HepG2 (cell line): ENCODE measurements around the gene CAPZA1. TPM values are rescaled to one million over a fixed set of nuclear protein-coding genes. Genes with fewer than 3 reads are reported as not detected.
A peak's percentile ranks its signal among the peaks of the same experiment; 100 is the strongest.

ENCODE experiments used
- ESRRA ChIP-seq: sonication (generic); formaldehyde crosslinking; IDR thresholded peaks from 2 replicates; pipeline ENCODE4 v1.5.1; 2020; ENCODE audit warnings: mild to moderate bottlenecking, low read depth, missing genetic modification reagents
- FOSL2 ChIP-seq: sonication (generic); formaldehyde crosslinking; IDR thresholded peaks from 2 replicates; pipeline ENCODE4 v1.4.0; 2020; ENCODE audit warnings: missing genetic modification reagents
- GLI4 ChIP-seq: sonication (generic); formaldehyde crosslinking; IDR thresholded peaks from 2 replicates; pipeline ENCODE4 v1.5.1; 2020; ENCODE audit warnings: missing genetic modification reagents, mild to moderate bottlenecking, moderate library complexity, borderline replicate concordance
- HMGXB4 ChIP-seq, 2 experiments: sonication (generic) in 1 of 2; formaldehyde crosslinking in 1 of 2; IDR thresholded peaks; 2 replicates each; pipeline versions ENCODE4 v1.4.0 to v1.6.1; 2018 to 2020; ENCODE audit warnings: missing genetic modification reagents in 2 of 2, borderline replicate concordance in 1 of 2, low read depth in 1 of 2, mild to moderate bottlenecking in 1 of 2, missing biosample characterization in 1 of 2
- JUNB ChIP-seq: sonication (generic); formaldehyde crosslinking; IDR thresholded peaks from 2 replicates; pipeline ENCODE4 v1.8.0; 2022; ENCODE audit warnings: missing genetic modification reagents, mild to moderate bottlenecking, borderline replicate concordance
- LCORL ChIP-seq, 2 experiments: fragments of 450-650 bp in 1 of 2; sonication (generic) in 1 of 2; formaldehyde crosslinking in 1 of 2; IDR thresholded peaks; 2 replicates each; pipeline versions ENCODE4 v1.5.0 to v1.6.1; 2017 to 2020; ENCODE audit warnings: antibody characterized with exemption in 1 of 2, missing genetic modification reagents in 1 of 2
- MAFG ChIP-seq: sonication (generic); formaldehyde crosslinking; IDR thresholded peaks from 2 replicates; pipeline ENCODE4 v1.5.1; 2020; ENCODE audit warnings: mild to moderate bottlenecking, missing genetic modification reagents
- PAWR ChIP-seq: sonication (generic); formaldehyde crosslinking; IDR thresholded peaks from 2 replicates; pipeline ENCODE4 v1.4.0; 2020; ENCODE audit warnings: missing genetic modification reagents, mild to moderate bottlenecking, borderline replicate concordance
- SOX13 ChIP-seq, 3 experiments: fragments of 450-650 bp in 1 of 3; sonication (generic) in 1 of 3; formaldehyde crosslinking in 1 of 3; IDR thresholded peaks in 2 of 3; conservative IDR thresholded peaks in 1 of 3; 2 replicates each; pipeline versions ENCODE4 v1.5.0 to v1.6.1; 2016 to 2020; ENCODE audit warnings: antibody characterized with exemption in 1 of 3, mild to moderate bottlenecking in 1 of 3, missing compliant biosample characterization in 1 of 3, missing genetic modification reagents in 1 of 3, moderate library complexity in 1 of 3
- ZFP82 ChIP-seq: sonication (generic); formaldehyde crosslinking; IDR thresholded peaks from 2 replicates; pipeline ENCODE4 v1.5.1; 2020; ENCODE audit warnings: mild to moderate bottlenecking, missing genetic modification reagents, borderline replicate concordance
- ZFP90 ChIP-seq: sonication (generic); formaldehyde crosslinking; IDR thresholded peaks from 2 replicates; pipeline ENCODE4 v1.8.0; 2022; ENCODE audit warnings: missing genetic modification reagents, mild to moderate bottlenecking, inconsistent platforms, borderline replicate concordance
- ZNF207 ChIP-seq: fragments of 450-650 bp; IDR thresholded peaks from 2 replicates; pipeline ENCODE4 v1.6.1; 2016; ENCODE audit warnings: antibody characterized with exemption, borderline replicate concordance
- ZNF430 ChIP-seq: sonication (generic); formaldehyde crosslinking; IDR thresholded peaks from 2 replicates; pipeline ENCODE4 v1.9.0; 2021; ENCODE audit warnings: mild to moderate bottlenecking, missing genetic modification reagents
- ZNF710 ChIP-seq: sonication (generic); formaldehyde crosslinking; IDR thresholded peaks from 2 replicates; pipeline ENCODE4 v1.5.0; 2020; ENCODE audit warnings: mild to moderate bottlenecking, missing genetic modification reagents, borderline replicate concordance
- ZSCAN29 ChIP-seq: sonication (generic); formaldehyde crosslinking; conservative IDR thresholded peaks from 2 replicates; pipeline ENCODE4 v1.4.0; 2020; ENCODE audit warnings: mild to moderate bottlenecking, missing genetic modification reagents
- polyA plus RNA-seq, 8 experiments: library from polyadenylated mRNA; depleted of rRNA in 3 of 8; stranded (reverse) in 7 of 8; unstranded in 1 of 8; fragments of >200 nt; fragmentation: Illumina TruSeq in 4 of 8; extraction: Trizol in 4 of 8; gene quantifications; 2 replicates each; pipeline versions ENCODE4 v1.2.1 to v1.2.3, GENCODE V29; 2011 to 2016; ENCODE audit warnings: low read depth in 4 of 8, missing spikeins in 1 of 8, mixed read lengths in 1 of 8; ENCODE audit not compliant: insufficient read depth in 1 of 8
- total RNA-seq, 5 experiments: library from RNA; depleted of rRNA; stranded (reverse); fragments of >200 nt; fragmentation: Illumina TruSeq; extraction: Trizol; gene quantifications; 2 replicates each; pipeline ENCODE4 v1.2.3, GENCODE V29; 2016; ENCODE audit warnings: low read depth in 1 of 5
- TF ChIP-seq, protein P1 (sequence below): sonication (generic); formaldehyde crosslinking; IDR thresholded peaks from 2 replicates; pipeline ENCODE4 v1.4.0; 2020; ENCODE audit warnings: missing genetic modification reagents

CAPZA1 gene
- total and polyA plus RNA-seq, 2 of the 13 experiments (the other 11 are each of a cell fraction or from before 2014, with no cell fraction given) = 67.0 to 117 TPM

GRCh38 chr1:112704934-112705627 lies 85.4 kb downstream of the CAPZA1 start (continued):
- TF ChIP-seq HMGXB4 (CRISPR knock-in tag; IDR thresholded peaks at IDR 0.05; ENCODE audit: borderline replicate concordance in 1 of 2, low read depth in 1 of 2) (0 out of 4 replicates have a peak, but pooled peaks of 1 of the 2 experiments have one; percentile 36), SOX13 (IDR thresholded peaks at IDR 0.05) (no peak), SOX13 (CRISPR knock-in tag; conservative IDR thresholded peaks at IDR 0.05 in 1 of 2, IDR thresholded peaks at IDR 0.05 in 1 of 2) (0 out of 4 replicates have a peak, but pooled peaks of 1 of the 2 experiments have one; percentile 26), GLI4 (CRISPR knock-in tag) (0 out of 2 replicates have a peak, but pooled peaks have one; percentile 35), JUNB (no peak; the same call in 1 of the 2 replicates), ZNF430 (peak; percentile 47; the same call in 1 of the 2 replicates), ZFP82 (CRISPR knock-in tag) (0 out of 2 replicates have a peak, but pooled peaks have one; percentile 46), PAWR (CRISPR knock-in tag) (no peak; the same call in 1 of the 2 replicates), ZNF710 (CRISPR knock-in tag) (0 out of 2 replicates have a peak, but pooled peaks have one; percentile 34), ZFP90 (no peak), ESRRA (CRISPR knock-in tag) (no peak), FOSL2 (peak; percentile 91), LCORL (IDR thresholded peaks at IDR 0.05) (no peak), LCORL (CRISPR knock-in tag; IDR thresholded peaks at IDR 0.05) (peak; percentile 62; the same call in 1 of the 2 replicates), MAFG (CRISPR knock-in tag) (no peak), ZSCAN29 (0 out of 2 replicates have a peak, but pooled peaks have one; percentile 51), ZNF207 (no peak)
- TF ChIP-seq, protein P1, sequence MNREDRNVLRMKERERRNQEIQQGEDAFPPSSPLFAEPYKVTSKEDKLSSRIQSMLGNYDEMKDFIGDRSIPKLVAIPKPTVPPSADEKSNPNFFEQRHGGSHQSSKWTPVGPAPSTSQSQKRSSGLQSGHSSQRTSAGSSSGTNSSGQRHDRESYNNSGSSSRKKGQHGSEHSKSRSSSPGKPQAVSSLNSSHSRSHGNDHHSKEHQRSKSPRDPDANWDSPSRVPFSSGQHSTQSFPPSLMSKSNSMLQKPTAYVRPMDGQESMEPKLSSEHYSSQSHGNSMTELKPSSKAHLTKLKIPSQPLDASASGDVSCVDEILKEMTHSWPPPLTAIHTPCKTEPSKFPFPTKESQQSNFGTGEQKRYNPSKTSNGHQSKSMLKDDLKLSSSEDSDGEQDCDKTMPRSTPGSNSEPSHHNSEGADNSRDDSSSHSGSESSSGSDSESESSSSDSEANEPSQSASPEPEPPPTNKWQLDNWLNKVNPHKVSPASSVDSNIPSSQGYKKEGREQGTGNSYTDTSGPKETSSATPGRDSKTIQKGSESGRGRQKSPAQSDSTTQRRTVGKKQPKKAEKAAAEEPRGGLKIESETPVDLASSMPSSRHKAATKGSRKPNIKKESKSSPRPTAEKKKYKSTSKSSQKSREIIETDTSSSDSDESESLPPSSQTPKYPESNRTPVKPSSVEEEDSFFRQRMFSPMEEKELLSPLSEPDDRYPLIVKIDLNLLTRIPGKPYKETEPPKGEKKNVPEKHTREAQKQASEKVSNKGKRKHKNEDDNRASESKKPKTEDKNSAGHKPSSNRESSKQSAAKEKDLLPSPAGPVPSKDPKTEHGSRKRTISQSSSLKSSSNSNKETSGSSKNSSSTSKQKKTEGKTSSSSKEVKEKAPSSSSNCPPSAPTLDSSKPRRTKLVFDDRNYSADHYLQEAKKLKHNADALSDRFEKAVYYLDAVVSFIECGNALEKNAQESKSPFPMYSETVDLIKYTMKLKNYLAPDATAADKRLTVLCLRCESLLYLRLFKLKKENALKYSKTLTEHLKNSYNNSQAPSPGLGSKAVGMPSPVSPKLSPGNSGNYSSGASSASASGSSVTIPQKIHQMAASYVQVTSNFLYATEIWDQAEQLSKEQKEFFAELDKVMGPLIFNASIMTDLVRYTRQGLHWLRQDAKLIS = 0 out of 2 replicates have a peak, but pooled peaks have one; percentile 20
